Mucosa of descending colon (tissue), 3 donors: ENCODE data around the gene MLLT3. TPM values are rescaled to one million over a fixed set of nuclear protein-coding genes. Genes with fewer than 3 reads are reported as not detected.
"Not testable (repeated sequence)": the region's sequence is repeated elsewhere in the genome, so short reads cannot be mapped to it uniquely, and the experiment has no call there.

Source experiments
- ATAC-seq: fragments of 200-7000 bp; cut with Tn5 transposase; one replicate; pipeline ENCODE4 v1.9.1; 2020; ENCODE audit warnings: mild to moderate bottlenecking, moderate library complexity
- DNase-seq, 3 donors: peaks; one replicate each; pipeline ENCODE4 v3.0.0-alpha.2; 2020
- H3K36me3 ChIP-seq: fragments of 200-600 bp; one replicate; pipeline ENCODE4 v1.8.0; 2021; ENCODE audit warnings: low read depth, mild to moderate bottlenecking
- H3K4me1 ChIP-seq: fragments of 200-600 bp; one replicate; pipeline ENCODE4 v1.8.0; 2021; ENCODE audit warnings: low read depth, mild to moderate bottlenecking
- H3K4me3 ChIP-seq: fragments of 200-600 bp; one replicate; pipeline ENCODE4 v1.8.0; 2021; ENCODE audit warnings: mild to moderate bottlenecking
- H3K9me3 ChIP-seq: fragments of 200-600 bp; one replicate; pipeline ENCODE4 v1.8.0; 2021; ENCODE audit warnings: mild to moderate bottlenecking
- intact Hi-C, 2 donors: fragments of 100-400 bp; cut with DNase I in 1 of 2; cut with micrococcal nuclease in 1 of 2; formaldehyde crosslinking; loops; one replicate each; pipeline versions ENCODE4 v1.11.0 to v1.11.1; 2022; cut with DNase I, micrococcal nuclease
- total RNA-seq, 3 donors: library from RNA; stranded (reverse); fragmentation: NEBNext Ultra II Directional in 2 of 3; extraction: Animal tissue kit (Norgen Biotek cat#: 25700) in 2 of 3; gene quantifications; one replicate each; pipeline versions ENCODE4 v1.2.1 to v1.2.4, GENCODE V29; 2021 to 2023
- TF ChIP-seq, protein P1 (sequence below): fragments of 200-600 bp; IDR thresholded peaks from one replicate; pipeline ENCODE4 v1.8.0; 2022; ENCODE audit warnings: antibody characterized with exemption, mild to moderate bottlenecking
- donor health status: DM: no; HTN: no; CAD: no; lungs with moderate emphysema.
- donor health status: DM: no; HTN: no; CAD: no.
- donor health status: DM: no; HTN: yes; CAD: no.

MLLT3 gene
- total RNA-seq, 3 donors from 2014 or later: 35.1 to 53.7 (median 46.5) TPM

GRCh38 chr9:20594608-20595007, 27.7 kb downstream of the MLLT3 start:
- Histone ChIP-seq H3K9me3 (no peaks in the 10 kb centered on the region), H3K36me3 (no peaks in the 10 kb centered on the region), H3K4me1 (no peaks in the 10 kb centered on the region), H3K4me3 (no peak overlapping the region)
- DNase-seq: no peak
- ATAC-seq: no peak
- TF ChIP-seq, protein P1, sequence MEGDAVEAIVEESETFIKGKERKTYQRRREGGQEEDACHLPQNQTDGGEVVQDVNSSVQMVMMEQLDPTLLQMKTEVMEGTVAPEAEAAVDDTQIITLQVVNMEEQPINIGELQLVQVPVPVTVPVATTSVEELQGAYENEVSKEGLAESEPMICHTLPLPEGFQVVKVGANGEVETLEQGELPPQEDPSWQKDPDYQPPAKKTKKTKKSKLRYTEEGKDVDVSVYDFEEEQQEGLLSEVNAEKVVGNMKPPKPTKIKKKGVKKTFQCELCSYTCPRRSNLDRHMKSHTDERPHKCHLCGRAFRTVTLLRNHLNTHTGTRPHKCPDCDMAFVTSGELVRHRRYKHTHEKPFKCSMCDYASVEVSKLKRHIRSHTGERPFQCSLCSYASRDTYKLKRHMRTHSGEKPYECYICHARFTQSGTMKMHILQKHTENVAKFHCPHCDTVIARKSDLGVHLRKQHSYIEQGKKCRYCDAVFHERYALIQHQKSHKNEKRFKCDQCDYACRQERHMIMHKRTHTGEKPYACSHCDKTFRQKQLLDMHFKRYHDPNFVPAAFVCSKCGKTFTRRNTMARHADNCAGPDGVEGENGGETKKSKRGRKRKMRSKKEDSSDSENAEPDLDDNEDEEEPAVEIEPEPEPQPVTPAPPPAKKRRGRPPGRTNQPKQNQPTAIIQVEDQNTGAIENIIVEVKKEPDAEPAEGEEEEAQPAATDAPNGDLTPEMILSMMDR: no peak
- intact Hi-C loops: no loop called here

- Histone ChIP-seq H3K9me3 (no peaks in the 10 kb centered on the region), H3K36me3 (no peaks in the 10 kb centered on the region), H3K4me1 (no peaks in the 10 kb centered on the region), H3K4me3 (no peak overlapping the region)
- DNase-seq (no peak), ATAC-seq (no peak)
- intact Hi-C loops: no loop called here
- TF ChIP-seq, protein P1: no peak
Measured at GRCh38 chr9:20593537-20593936, 28.8 kb downstream of the MLLT3 start.

DNA sequence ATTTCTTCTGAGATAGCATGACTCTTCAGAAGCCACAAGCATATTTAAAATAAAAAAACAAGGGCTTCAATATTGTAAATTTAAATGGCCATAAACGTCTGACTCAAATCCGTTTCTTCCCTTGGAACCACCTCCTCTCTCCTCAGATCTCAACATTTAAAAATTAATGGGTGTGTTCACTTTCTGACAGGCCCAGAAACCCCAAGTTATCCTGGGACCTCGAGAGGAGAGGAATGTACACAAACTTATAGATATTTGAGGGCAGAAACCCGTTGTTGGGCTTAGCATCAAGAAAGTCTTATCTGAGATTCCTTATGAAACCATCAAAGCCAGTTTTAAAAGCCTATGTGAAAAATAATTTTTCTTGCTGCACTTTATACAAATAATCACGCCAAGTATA, 29.2 kb downstream of the MLLT3 start:
- H3K9me3 ChIP-seq: no peaks in the 10 kb centered on the region
- no peaks in the 10 kb centered on the region for H3K36me3 ChIP-seq
- DNase-seq (no peak), ATAC-seq (no peak)
- intact Hi-C loops: no loop called here
- no peak overlapping the region for H3K4me3 ChIP-seq
- no peaks in the 10 kb centered on the region for H3K4me1 ChIP-seq
- TF ChIP-seq, protein P1: no peak

DNA sequence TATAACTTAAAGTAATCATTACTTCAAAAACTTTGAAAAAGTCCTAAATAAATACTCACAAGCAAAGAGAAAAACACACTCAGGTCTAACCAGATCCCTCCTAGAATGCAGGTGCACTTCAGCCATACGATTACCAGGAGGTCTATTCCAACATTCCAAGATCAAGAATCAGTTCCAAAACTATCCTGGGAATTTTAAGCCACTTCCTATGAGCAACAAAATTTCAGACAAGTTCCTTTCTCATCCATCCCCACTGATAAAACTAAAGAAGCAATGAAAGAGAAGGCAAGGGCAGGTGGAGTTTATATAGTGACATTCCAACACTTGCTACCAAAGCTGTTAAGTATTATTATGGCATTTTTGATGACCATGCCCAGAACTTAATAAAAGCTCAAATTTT, 29.6 kb downstream of the MLLT3 start:
- no peaks in the 10 kb centered on the region for H3K4me1 ChIP-seq
- H3K36me3 ChIP-seq: no peaks in the 10 kb centered on the region
- intact Hi-C loops: no loop called here
- ATAC-seq: no peak
- TF ChIP-seq, protein P1: no peak
- DNase-seq: no peak
- no peak overlapping the region for H3K4me3 ChIP-seq
- H3K9me3 ChIP-seq: no peaks in the 10 kb centered on the region

GRCh38 chr9:20591223-20591622, 31.1 kb downstream of the MLLT3 start:
- Histone ChIP-seq H3K4me1 (no peaks in the 10 kb centered on the region), H3K9me3 (no peaks in the 10 kb centered on the region), H3K36me3 (no peaks in the 10 kb centered on the region), H3K4me3 (no peak overlapping the region)
- TF ChIP-seq, protein P1: no peak
- ATAC-seq (no peak), DNase-seq (no peak)
- intact Hi-C loops: no loop called here

DNA sequence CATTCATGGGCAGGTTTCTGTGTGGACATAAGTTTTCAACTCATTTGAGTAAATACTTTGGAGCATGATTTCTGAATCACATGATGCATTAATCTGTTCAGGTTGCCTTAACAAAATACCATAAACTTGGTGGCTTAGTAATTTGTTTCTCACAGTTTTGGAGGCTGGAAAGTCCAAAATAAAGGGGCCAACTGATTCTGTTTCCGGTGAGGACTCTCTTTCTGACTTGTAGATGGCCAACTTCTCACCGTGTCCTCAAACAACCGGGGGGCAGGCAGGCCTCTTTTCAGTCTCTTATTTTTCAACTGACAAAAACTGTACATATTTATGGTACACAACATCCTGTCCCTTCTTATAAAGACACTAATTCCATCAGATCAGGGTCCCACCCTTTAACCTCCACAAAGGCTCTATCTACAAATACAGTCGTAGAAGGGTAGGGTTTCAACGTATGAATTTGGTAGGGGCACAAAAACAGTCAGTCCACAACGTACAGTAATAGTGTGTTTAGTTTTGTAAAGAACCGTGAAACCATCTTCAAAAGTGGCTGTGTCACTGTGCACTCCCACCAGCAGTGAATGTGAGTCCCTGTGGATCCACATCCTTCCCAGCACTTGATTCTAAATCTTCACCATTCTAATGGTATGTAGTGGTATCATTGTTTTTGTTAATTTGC, 37.2 kb downstream of the MLLT3 start:
- DNase-seq (no peak), ATAC-seq (no peak)
- intact Hi-C loops: no loop called here
- H3K9me3 ChIP-seq: no peaks in the 10 kb centered on the region
- H3K4me3 ChIP-seq: no peak overlapping the region
- TF ChIP-seq, protein P1: no peak
- H3K4me1 ChIP-seq: peaks cover 6% of the 10 kb centered on the region
- H3K36me3 ChIP-seq: no peaks in the 10 kb centered on the region

DNA sequence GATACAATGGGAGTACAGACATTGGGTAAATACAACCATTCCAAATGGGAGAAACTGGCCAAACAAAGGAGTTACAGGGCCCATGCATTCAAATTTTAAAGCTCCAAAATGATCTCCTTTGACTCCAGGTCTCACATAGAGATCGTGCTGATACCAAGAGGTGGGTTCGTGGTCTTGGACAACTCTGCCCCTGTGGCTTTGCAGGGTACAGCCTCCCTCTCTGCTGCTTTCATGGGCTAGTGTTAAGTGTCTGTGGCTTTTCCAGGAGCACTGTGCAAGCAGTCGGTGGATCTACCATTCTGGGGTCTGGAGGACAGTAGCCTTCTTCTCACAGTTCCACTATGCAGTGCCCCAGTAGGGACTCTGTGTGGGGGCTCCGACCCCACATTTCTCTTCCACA, 39.2 kb downstream of the MLLT3 start:
- H3K4me1 ChIP-seq: peaks cover 13% of the 10 kb centered on the region
- peak; percentile 40 for ATAC-seq
- H3K36me3 ChIP-seq, DNase-seq, H3K4me3 ChIP-seq, H3K9me3 ChIP-seq, intact Hi-C loops: not testable (repeated sequence)
